GM12878 (cell line): ENCODE data around the gene COX7C.

Experiments
- EZH2 ChIP-seq: IDR thresholded peaks from 2 replicates; pipeline ENCODE4 v1.6.1; 2012; ENCODE audit warnings: low read depth, mild to moderate bottlenecking, control low read depth, inconsistent platforms, low read length, borderline replicate concordance; ENCODE audit not compliant: control insufficient read depth
- POLR2A ChIP-seq: IDR thresholded peaks from 2 replicates; pipeline ENCODE4 v1.6.1; 2011; ENCODE audit warnings: low read depth, mild to moderate bottlenecking, low read length
- POLR2AphosphoS5 ChIP-seq: IDR thresholded peaks from 2 replicates; pipeline ENCODE4 v1.6.1; 2011; ENCODE audit warnings: mild to moderate bottlenecking, low read length, inconsistent platforms
- RFX5 ChIP-seq: IDR thresholded peaks from 2 replicates; pipeline ENCODE4 v1.6.1; 2011; ENCODE audit warnings: low read depth, low read length, improper control_type of control experiment
- SP1 ChIP-seq: IDR thresholded peaks from one replicate; pipeline ENCODE4 v1.6.1; 2011; ENCODE audit warnings: low read depth, low read length
- TF ChIP-seq, protein P1 (sequence below), 3 experiments: IDR thresholded peaks in 2 of 3; conservative IDR thresholded peaks in 1 of 3; 2 replicates each; pipeline ENCODE4 v1.5.1; 2011; ENCODE audit warnings: low read depth in 3 of 3, low read length in 3 of 3, mild to moderate bottlenecking in 3 of 3, control low read depth in 2 of 3, moderate library complexity in 2 of 3, inconsistent platforms in 1 of 3, mixed read lengths in 1 of 3; ENCODE audit not compliant: control insufficient read depth in 2 of 3, insufficient read depth in 1 of 3; ENCODE audit errors: extremely low read depth in 1 of 3

DNA sequence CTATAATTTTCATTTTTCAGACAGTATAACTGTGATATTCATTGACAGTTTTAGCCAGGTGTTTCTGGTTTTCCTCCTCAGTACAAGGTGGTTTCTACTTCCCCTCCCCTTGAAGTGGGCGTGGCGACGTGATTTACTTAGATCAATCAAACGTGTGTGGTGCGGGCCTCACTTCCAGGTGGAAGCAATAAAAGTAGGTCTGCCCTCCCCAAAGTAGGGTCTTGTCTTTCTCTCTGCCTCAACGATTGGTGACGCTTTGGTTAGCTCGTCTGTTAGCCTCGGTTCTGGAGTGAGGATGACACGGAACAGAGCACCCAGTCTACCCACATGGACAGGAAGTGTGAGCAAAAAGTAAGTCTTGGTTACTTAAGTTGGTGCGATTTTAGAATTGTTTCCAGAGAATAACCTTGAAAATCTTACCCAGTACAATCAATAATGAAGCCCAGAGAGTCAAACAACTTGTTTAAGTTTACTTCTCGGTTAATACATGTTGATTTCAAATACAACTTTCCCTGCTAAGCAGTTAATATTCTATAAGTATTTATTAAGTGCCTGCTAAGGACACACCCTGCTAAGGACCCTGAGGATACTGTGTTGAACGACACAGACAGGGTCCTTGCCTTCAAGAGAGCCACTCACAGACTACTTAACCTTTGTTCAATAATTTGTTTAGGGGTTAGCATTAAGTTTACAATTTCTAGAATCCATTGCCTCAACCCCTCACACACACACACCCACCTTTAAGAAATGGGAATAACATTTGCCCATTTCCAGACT, 48.4 kb downstream of the COX7C start:
- TF ChIP-seq RFX5 (no peak), POLR2AphosphoS5 (no peak), POLR2A (no peak), SP1 (no peak), EZH2 (no peak)
- TF ChIP-seq, protein P1, sequence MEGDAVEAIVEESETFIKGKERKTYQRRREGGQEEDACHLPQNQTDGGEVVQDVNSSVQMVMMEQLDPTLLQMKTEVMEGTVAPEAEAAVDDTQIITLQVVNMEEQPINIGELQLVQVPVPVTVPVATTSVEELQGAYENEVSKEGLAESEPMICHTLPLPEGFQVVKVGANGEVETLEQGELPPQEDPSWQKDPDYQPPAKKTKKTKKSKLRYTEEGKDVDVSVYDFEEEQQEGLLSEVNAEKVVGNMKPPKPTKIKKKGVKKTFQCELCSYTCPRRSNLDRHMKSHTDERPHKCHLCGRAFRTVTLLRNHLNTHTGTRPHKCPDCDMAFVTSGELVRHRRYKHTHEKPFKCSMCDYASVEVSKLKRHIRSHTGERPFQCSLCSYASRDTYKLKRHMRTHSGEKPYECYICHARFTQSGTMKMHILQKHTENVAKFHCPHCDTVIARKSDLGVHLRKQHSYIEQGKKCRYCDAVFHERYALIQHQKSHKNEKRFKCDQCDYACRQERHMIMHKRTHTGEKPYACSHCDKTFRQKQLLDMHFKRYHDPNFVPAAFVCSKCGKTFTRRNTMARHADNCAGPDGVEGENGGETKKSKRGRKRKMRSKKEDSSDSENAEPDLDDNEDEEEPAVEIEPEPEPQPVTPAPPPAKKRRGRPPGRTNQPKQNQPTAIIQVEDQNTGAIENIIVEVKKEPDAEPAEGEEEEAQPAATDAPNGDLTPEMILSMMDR (IDR thresholded peaks at IDR 0.05 in 2 of 3, conservative IDR thresholded peaks at IDR 0.05 in 1 of 3; ENCODE audit: control insufficient read depth in 2 of 3, extremely low read depth in 1 of 3, insufficient read depth in 1 of 3, low read depth in 3 of 3, low read length in 3 of 3) = no peak
